Daoy (cell line): Measurements from ENCODE around the gene EML1. TPM values are rescaled to one million over a fixed set of nuclear protein-coding genes. Genes with fewer than 3 reads are reported as not detected.

Source experiments
- DNase-seq: peaks from one replicate; pipeline ENCODE4 v3.0.0-alpha.2; 2015; ENCODE audit warnings: low read depth
- total RNA-seq: library from RNA; depleted of rRNA; stranded (reverse); fragments of >200 nt; shearing (Covaris generic); gene quantifications from 2 replicates; pipeline ENCODE4 v1.2.3, GENCODE V29; 2014

EML1 gene
- total RNA-seq, 1 experiment from 2014 or later = 95.5 TPM

GRCh38 chr14:99779751-99780150 is 13.5 kb upstream of the EML1 start:
- peak; percentile 71 for DNase-seq

- no peak for DNase-seq
Observed at GRCh38 chr14:99780690-99781089, 12.5 kb upstream of the EML1 start.

- no peak for DNase-seq
Observed at GRCh38 chr14:99781091-99781490, 12.1 kb upstream of the EML1 start.

DNA sequence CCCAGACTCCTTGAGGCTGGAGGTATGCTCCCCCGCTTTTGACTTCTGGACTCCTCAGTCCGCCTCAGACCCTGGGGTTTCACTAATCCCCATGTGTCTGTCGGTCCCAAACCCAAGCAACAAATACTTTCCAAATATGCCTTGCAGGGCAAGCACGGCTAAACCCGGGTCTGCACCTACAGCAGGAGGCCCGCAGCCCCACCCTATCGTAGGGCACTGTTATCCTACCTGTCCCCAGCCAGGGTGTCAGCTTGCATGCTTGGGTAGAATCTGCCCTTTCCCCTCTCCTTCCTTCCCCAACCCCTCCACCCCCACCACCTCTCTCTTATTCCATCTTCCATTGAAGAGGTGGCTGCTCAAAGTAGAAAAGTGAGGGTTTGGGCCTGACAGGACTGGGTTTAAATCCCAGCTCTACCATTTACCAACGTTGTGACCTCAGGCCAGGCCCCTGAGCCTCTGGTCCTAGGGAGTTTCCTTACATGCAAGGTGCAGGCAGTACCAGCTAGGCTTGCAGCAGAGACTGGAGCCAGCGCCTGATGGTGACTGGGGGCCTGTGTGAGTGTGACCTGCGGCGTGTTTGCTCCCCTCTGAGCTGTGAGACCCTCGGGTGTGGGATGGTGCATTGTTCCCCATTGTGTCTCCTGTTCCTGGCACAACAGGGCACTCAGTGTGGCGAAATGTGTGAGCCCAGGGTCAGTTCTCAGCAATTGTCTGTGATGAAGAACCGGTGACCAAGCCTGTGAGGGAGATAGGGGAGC is 11.2 kb upstream of the EML1 start:
- no peak for DNase-seq

DNA sequence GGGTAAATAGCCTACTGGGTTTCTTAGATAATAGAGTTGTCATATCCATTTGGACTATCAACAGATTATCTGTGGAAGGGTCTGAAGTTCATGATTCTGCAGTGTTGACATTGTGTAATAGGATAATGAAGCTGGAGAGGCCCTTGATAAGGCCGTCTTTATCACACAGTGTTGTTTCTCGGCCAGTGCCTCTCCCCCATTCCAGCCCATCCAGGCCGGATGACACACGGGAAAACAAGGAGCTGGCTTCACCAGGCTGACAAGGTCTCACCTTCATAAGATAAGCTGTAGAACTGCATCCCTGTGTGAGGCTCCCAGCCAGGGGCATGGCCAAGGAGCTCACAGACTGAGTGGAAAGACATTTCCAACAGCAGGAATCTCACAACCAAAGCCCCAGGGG is 8.7 kb upstream of the EML1 start:
- no peak for DNase-seq

DNA sequence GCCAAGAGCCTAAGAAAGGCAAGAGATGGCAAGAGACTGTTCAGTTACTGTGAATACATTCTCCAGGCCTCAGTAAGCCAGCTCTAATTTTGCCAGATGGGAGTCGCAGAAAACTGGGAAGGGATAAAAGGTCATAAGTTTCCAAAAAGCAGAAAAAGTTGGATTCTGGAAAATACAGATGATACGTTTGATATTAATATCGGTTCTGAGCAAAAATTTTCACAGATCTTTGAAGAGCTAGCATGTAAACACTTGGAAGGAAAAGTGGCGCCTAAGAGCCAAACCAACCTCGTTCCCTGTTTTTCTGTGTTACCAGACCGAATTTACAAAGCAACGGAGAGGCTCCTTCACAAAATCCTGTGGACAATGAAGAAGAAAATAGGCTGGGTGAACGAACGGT is 7.8 kb upstream of the EML1 start:
- no peak for DNase-seq

GRCh38 chr14:99786511-99786989 is 6.7 kb upstream of the EML1 start:
- no peak for DNase-seq

DNA sequence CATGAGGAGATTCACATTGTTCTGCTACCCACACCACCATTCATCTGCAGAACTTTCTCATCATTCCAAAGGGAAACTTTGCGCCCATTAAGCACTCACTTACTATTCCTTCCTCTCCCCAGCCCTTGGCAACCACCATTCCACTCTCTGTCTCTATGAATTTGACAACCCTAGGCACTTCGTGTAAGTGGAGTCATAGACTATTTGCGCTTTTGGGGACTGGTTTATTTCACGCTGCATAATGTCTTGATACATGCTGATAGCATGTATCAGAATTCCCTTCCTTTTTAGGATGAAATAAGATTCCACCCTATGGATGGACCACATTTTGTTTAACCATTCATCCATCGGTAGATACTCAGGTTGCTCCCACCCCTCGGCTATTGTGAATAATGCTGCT is 4.5 kb upstream of the EML1 start:
- no peak for DNase-seq

DNA sequence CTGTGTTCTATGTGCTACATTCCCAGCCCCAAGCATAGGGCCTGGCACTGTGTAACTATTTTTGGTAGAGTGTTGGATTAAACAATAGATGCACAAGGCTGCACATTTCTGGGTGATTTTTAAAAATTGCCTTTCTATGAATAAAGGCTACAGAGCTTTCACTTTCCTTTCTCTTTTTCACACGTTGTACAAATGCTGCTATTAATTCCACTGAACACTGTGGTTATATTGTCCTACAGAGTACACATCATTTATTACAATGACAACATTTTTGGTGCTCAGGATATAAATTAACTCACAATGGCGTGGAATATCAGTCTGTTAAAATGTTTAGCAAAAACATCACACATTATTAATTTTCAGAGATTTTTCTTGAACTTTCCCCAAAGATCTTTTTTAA is 3.6 kb upstream of the EML1 start:
- no peak for DNase-seq

GRCh38 chr14:99790201-99790977 is 2.8 kb upstream of the EML1 start:
- no peak for DNase-seq

DNA sequence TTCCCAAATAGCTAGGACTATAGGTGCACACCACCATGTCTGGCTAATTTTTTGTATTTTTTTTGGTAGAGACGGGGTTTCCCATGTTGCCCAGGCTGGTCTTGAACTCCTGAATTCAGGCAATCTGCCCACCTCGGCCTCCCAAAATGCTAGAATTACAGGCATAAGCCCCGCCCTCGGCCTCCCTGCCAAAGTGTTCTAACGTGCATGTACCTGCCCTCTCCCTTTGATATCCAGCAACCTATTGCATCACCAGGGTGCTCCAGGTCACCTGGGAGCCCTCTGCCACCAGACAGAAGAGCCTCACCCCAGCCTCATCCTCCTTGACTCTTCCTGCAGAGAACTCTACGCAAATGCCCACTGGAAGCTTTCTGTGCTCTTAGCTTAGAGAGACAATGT is 2.2 kb upstream of the EML1 start:
- no peak for DNase-seq

GRCh38 chr14:99791476-99792209 is 1.6 kb upstream of the EML1 start:
- DNase-seq = no peak

GRCh38 chr14:99792210-99792535 is 1.0 kb upstream of the EML1 start:
- DNase-seq = no peak

DNA sequence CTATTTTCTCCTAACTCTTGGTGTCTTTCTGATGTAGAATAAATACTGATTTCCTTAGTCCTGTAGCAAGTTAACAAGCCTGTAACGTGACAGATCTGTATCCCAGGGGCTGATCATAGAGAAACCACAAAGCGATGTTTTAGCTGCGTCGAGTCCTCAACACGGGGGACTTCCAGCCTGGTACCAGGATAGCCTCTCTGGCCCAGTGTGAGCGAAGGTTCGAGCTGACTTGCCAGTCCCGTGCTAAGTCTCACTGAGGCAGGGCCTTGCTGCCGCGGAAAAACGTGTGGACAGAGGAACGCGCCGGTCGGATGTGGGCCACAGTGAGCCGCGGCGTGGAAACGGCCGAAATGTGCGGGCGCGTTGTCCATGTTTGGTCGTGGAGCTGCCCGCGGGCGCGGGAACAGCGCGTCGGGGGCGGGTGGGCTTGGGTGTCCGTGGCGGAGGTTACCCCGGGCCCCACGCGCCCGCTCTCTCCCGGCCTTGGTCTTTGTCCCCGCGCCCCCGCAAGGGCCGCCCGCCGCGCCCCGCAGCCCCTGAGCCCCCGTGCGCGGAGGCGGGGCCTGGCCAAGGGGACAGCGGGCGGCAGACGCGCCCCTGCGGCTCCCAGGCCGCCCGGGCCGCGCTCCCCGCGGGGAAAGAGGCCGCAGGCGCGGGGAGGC is 531 bp upstream of the EML1 start:
- peak; percentile 43 for DNase-seq

GRCh38 chr14:99794151-99794780 is 1.1 kb downstream of the EML1 start:
- no peak for DNase-seq

DNA sequence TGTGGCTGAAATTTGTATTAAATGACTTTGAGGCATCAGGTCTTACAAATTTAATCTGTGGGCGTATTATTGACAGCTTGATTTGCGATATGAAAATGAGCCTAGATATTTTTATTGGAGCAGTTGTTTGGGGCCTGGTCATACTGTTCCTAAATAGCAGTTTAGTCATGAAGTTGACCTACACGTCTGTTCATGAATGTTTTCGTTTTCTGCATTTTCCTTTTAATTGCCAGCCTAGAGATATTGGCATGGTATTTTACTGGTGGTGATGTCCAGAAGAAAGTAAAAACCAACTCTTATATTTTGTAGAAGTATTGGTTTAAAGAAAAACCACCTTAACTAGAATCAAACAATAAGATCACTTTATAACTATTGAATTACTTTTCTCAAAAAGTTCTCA is 1.8 kb downstream of the EML1 start:
- no peak for DNase-seq

DNA sequence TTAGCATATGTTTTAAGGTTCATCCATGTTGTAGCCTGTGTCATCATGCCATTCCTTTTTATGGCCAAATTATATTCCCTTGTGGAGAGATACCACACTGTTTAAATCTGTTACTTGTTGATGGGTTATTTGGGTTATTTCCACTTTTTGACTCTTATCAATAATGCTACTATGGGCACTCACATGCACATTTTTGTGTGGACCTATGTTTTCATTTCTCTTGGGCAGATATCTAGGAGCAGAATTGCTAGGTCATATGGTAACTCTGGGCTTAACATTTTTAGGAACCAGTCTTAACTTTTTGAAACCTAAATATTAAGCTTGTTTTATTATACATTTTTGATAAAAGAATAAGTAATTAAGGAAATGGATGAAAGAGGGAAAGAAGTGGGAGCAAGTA is 4.0 kb downstream of the EML1 start:
- no peak for DNase-seq

DNA sequence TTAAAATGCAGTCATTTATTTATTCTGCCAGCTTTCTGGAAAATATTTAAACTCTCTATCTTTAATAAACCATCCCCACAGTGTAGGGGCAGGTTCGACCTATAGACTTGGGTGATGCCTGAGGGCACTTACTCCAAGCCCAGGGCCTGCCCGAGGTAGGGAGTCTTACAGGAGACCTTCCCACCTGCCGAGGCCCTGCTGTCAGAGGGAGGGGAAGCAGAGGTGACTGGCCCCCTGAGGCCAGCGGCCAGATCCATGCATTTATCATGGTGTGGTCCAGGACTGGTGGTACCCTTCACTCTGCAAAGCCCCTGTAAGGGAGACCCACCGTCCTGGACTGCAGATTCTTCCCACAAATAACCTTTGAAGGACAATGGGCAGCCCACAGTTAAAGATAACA is 7.6 kb downstream of the EML1 start:
- DNase-seq = no peak

DNA sequence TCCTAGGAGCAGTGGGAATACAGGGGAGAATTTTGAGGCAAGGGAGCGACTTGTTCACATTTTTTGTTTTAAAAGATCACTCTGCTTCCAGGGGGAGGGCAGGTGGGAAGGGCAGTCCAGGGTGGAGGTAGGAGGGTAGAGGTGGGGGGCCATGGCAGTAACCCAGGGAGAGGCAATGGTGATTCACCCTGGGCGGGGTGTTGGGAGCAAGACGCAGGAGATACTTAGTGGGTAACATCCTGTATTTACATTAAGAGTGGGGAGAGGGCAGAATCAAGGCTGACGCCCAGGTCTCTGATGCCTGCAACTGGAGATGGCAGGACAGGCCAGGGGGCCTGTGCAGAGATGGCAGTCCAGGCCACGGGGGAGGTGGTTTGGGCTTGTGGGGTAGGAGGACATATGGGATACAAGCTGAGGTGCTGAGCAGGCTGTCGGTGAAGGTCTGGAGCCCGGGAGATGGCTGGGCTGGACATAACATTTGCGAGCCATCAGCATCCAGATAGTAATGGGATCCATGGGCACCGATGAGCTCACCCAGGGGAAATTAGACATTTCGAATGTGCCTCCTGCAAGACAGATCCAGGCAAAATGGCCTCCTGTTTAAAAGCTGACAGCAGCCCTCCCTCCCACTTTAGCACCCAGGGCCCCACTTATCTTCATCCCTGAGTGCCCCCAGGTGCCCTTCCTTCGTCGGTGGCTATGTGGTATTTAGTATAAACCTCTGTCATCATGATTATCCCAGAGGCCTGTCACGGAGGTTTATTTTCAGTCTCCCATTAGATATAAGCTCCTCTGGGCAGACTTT is 9.3 kb downstream of the EML1 start:
- peak; percentile 75 for DNase-seq

GRCh38 chr14:99803106-99803775 is 10.0 kb downstream of the EML1 start:
- no peak for DNase-seq
